NCI-H1105 (cell line): Measurements from ENCODE around the gene CSGALNACT2.

Source experiments
- DNase-seq: peaks from one replicate; lab custom pipeline; 2025; lab: John Stamatoyannopoulos, UW

CSGALNACT2 gene

GRCh38 chr10:43202224-43202656 lies 64.0 kb downstream of the CSGALNACT2 start:
- DNase-seq = no peak

- DNase-seq = no peak
Observed at GRCh38 chr10:43202657-43203447, 64.6 kb downstream of the CSGALNACT2 start.

- DNase-seq = no peak
Observed at GRCh38 chr10:43203448-43204041, 65.3 kb downstream of the CSGALNACT2 start.

- DNase-seq = no peak
Observed at GRCh38 chr10:43204042-43204942, 66.0 kb downstream of the CSGALNACT2 start.

GRCh38 chr10:43204943-43205671 lies 66.9 kb downstream of the CSGALNACT2 start:
- no peak for DNase-seq

GRCh38 chr10:43205681-43206390 lies 67.6 kb downstream of the CSGALNACT2 start:
- DNase-seq = no peak

- no peak for DNase-seq
Observed at GRCh38 chr10:43206391-43207235, 68.4 kb downstream of the CSGALNACT2 start.

GRCh38 chr10:43208147-43209073 lies 70.2 kb downstream of the CSGALNACT2 start:
- DNase-seq = no peak

GRCh38 chr10:43209074-43209455 lies 70.8 kb downstream of the CSGALNACT2 start:
- no peak for DNase-seq

- DNase-seq = no peak
Observed at GRCh38 chr10:43209651-43210141, 71.5 kb downstream of the CSGALNACT2 start.

GRCh38 chr10:43210556-43210955 lies 72.3 kb downstream of the CSGALNACT2 start:
- DNase-seq = no peak

GRCh38 chr10:43211030-43211429 lies 72.8 kb downstream of the CSGALNACT2 start:
- no peak for DNase-seq

GRCh38 chr10:43211431-43212042 lies 73.3 kb downstream of the CSGALNACT2 start:
- no peak for DNase-seq

GRCh38 chr10:43212043-43212721 lies 73.9 kb downstream of the CSGALNACT2 start:
- no peak for DNase-seq

GRCh38 chr10:43214071-43214955 lies 76.1 kb downstream of the CSGALNACT2 start:
- DNase-seq = no peak

- DNase-seq = no peak
Observed at GRCh38 chr10:43214956-43215561, 76.8 kb downstream of the CSGALNACT2 start.
